ENCODE measurements around the gene FIGNL1. TPM values are rescaled to one million over a fixed set of nuclear protein-coding genes. Genes with fewer than 3 reads are reported as not detected.

FIGNL1 gene
- total RNA-seq, 1 donor from 2014 or later, result 4.1 TPM

- H3K36me3 ChIP-seq, result no peaks in the 10 kb centered on the region
- no peaks in the 10 kb centered on the region for H3K4me1 ChIP-seq
- no peak overlapping the region for H3K27ac ChIP-seq (replicated peaks)
- H3K9me3 ChIP-seq (replicated peaks), result no peaks in the 10 kb centered on the region
- H3K27me3 ChIP-seq (ENCODE audit: low read depth), result peaks cover 90% of the 10 kb centered on the region
- intact Hi-C loops (cut with micrococcal nuclease), result no loop called here
- H3K4me3 ChIP-seq, result no peak overlapping the region
- TF ChIP-seq CTCF (IDR thresholded peaks at IDR 0.05; ENCODE audit: borderline replicate concordance), result no peak
- DNase-seq, result no peak
Observed at GRCh38 chr7:50397971-50398324, 52.2 kb downstream of the FIGNL1 start.

- Histone ChIP-seq H3K36me3 (no peaks in the 10 kb centered on the region), H3K4me3 (no peak overlapping the region), H3K27me3 (ENCODE audit: low read depth) (peaks cover 90% of the 10 kb centered on the region), H3K4me1 (no peaks in the 10 kb centered on the region), H3K27ac (replicated peaks) (no peak overlapping the region), H3K9me3 (replicated peaks) (no peaks in the 10 kb centered on the region)
- intact Hi-C loops (cut with micrococcal nuclease), result no loop called here
- TF ChIP-seq CTCF (IDR thresholded peaks at IDR 0.05; ENCODE audit: borderline replicate concordance), result no peak
- DNase-seq, result no peak
Observed at GRCh38 chr7:50397320-50397970, 52.7 kb downstream of the FIGNL1 start.

- TF ChIP-seq CTCF (IDR thresholded peaks at IDR 0.05; ENCODE audit: borderline replicate concordance), result no peak
Observed at GRCh38 chr7:50396856-50397255, 53.3 kb downstream of the FIGNL1 start.

GRCh38 chr7:50394315-50394714, 55.8 kb downstream of the FIGNL1 start:
- H3K4me1 ChIP-seq, result no peaks in the 10 kb centered on the region
- intact Hi-C loops (cut with micrococcal nuclease), result no loop called here
- DNase-seq, result no peak
- H3K9me3 ChIP-seq (replicated peaks), result no peaks in the 10 kb centered on the region
- TF ChIP-seq CTCF (IDR thresholded peaks at IDR 0.05; ENCODE audit: borderline replicate concordance), result no peak
- H3K27me3 ChIP-seq (ENCODE audit: low read depth), result peaks cover 86% of the 10 kb centered on the region
- no peaks in the 10 kb centered on the region for H3K36me3 ChIP-seq
- no peak overlapping the region for H3K27ac ChIP-seq (replicated peaks)
- no peak overlapping the region for H3K4me3 ChIP-seq

More at GRCh38 chr7:50396856-50397255, 53.3 kb downstream of the FIGNL1 start:
- no peak overlapping the region for H3K4me3 ChIP-seq
- no peaks in the 10 kb centered on the region for H3K36me3 ChIP-seq
- no peak for DNase-seq
- no peaks in the 10 kb centered on the region for H3K9me3 ChIP-seq (replicated peaks)
- H3K27ac ChIP-seq (replicated peaks), result no peak overlapping the region
- no peaks in the 10 kb centered on the region for H3K4me1 ChIP-seq
- intact Hi-C loops (cut with micrococcal nuclease), result no loop called here
- H3K27me3 ChIP-seq (ENCODE audit: low read depth), result peaks cover 90% of the 10 kb centered on the region

Other genes with a start within 250 kb of the FIGNL1 start
- 2.1 TPM for gene IKZF1, start 145.6 kb downstream of the FIGNL1 start, total RNA-seq
- gene DDC, start 115.1 kb upstream of the FIGNL1 start, total RNA-seq, result not detected

Measured in left ventricle myocardium inferior (tissue), 1 donor.